GM12875 (cell line): ENCODE data around the gene FGL2.
"Not testable (repeated sequence)": the region's sequence is repeated elsewhere in the genome, so short reads cannot be mapped to it uniquely, and the experiment has no call there.

Source experiments
- H3K4me3 ChIP-seq: one replicate; pipeline ENCODE4 v1.5.1; 2011; ENCODE audit warnings: low read depth, low read length, control low read depth
- CTCF ChIP-seq: IDR thresholded peaks from 2 replicates; pipeline ENCODE4 v1.5.1; 2011; ENCODE audit warnings: low read depth, mild to moderate bottlenecking, control low read depth, inconsistent platforms, low read length, moderate library complexity, borderline replicate concordance; ENCODE audit not compliant: insufficient read depth

FGL2 gene

GRCh38 chr7:77157446-77157845, 42.2 kb downstream of the FGL2 start:
- no peak for TF ChIP-seq CTCF
- no peak overlapping the region for H3K4me3 ChIP-seq

GRCh38 chr7:77157034-77157433, 42.6 kb downstream of the FGL2 start:
- H3K4me3 ChIP-seq = not testable (repeated sequence)

GRCh38 chr7:77155601-77156377, 43.8 kb downstream of the FGL2 start:
- H3K4me3 ChIP-seq = not testable (repeated sequence)

GRCh38 chr7:77154917-77155464, 44.6 kb downstream of the FGL2 start:
- H3K4me3 ChIP-seq = not testable (repeated sequence)

- H3K4me3 ChIP-seq = not testable (repeated sequence)
These were observed 47.4 kb downstream of the FGL2 start for GRCh38 chr7:77152232-77152631.
